CD4-positive, alpha-beta T cell treated with Interleukin-15 for 4 hours (primary cell): Measurements from ENCODE around the gene MMP11.

Experiments used
- DNase-seq: peaks from one replicate; pipeline ENCODE4 v3.0.0-alpha.2; 2020; ENCODE audit warnings: low spot score

MMP11 gene

GRCh38 chr22:23781065-23781464 lies 8.4 kb downstream of the MMP11 start:
- no peak for DNase-seq

DNA sequence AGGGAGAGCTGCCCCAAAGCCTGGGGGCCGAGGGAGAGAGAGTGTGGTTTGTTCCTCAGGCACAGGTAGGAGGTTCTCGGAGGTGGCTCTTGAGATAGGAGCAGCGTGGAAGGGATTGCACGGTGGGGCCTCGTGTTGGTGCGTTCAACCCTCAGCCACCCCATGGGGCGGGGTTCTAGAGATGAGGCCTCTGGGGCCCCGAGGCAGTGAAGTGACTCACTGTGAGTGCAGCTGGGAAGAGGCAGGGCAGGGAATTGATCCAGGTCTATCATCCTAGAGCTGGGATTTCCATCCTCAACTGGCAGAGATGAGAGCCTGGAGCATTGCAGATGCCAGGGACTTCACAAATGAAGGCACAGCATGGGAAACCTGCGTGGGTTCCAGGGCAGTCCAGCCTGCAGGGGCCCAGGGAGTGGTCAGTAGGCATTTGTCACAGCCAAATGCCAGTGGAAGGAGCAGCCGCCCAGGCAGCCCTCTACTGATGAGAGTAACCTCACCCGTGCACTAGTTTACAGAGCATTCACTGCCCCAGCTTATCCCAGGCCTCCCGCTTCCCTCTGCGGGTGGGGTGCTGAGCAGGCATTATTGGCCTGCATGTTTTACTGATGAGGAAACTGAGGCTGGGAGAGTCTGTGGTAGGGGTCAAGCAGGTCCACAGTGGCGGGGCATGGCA lies 9.0 kb downstream of the MMP11 start:
- no peak for DNase-seq

DNA sequence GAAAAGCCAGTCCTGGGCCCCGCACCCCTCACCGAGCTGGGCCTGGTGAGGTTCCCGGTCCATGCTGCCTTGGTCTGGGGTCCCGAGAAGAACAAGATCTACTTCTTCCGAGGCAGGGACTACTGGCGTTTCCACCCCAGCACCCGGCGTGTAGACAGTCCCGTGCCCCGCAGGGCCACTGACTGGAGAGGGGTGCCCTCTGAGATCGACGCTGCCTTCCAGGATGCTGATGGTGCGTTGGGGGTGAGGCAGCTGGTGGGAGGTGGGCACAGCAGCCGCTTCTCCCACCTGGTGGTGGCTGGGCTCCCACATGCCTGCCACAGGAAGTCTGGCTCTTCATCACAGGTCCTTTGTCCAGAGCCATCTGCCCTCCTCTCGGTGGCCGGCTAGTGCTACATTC lies 9.6 kb downstream of the MMP11 start:
- no peak for DNase-seq

GRCh38 chr22:23782703-23783102 lies 10.1 kb downstream of the MMP11 start:
- no peak for DNase-seq

- no peak for DNase-seq
Observed at GRCh38 chr22:23783265-23784150, 10.9 kb downstream of the MMP11 start.

DNA sequence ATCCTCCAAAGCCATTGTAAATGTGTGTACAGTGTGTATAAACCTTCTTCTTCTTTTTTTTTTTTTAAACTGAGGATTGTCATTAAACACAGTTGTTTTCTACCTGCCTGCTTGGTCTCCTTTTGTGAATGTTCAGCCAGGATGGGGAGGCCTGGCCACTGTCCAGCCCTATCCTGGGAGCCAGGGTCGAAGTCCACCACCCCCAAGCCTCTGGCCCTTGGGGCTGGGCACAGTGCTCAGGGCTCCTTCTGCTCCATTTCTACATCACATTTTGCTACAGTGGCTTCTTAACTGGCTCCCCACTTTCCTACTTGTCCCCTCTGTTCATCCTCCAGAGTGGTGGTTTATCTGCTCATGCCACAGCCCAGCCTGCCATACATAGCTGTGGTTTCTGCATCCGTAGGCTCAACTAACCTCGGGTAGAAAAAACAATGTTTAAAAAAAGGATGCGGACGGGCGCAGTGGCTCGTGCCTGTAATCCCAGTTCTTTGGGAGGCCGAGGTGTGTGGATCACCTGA lies 11.6 kb downstream of the MMP11 start:
- DNase-seq, result no peak

GRCh38 chr22:23786261-23786710 lies 13.6 kb downstream of the MMP11 start:
- no peak for DNase-seq

- DNase-seq, result peak; percentile 90
Observed at GRCh38 chr22:23786752-23787599, 14.3 kb downstream of the MMP11 start, which contains the start of gene SMARCB1. SMARCB1 (plus strand) TSS chr22:23786966; CDS start chr22:23787170, 204 bp downstream.

DNA sequence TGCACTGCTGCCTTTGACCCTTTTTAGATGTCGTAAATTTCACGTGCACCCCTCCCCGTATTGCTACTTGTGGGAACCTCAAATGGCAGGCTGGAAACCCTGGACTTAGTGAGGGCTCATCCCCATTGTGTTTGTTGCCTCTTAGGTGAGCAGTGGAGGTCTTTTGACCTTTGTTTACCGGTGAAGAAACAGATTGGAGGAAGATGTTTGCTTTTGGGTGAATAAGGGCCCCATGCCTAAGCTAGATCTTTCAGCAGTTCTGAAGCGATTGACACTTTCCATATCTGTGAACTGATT lies 14.9 kb downstream of the MMP11 start:
- no peak for DNase-seq

GRCh38 chr22:23787910-23788309 lies 15.3 kb downstream of the MMP11 start:
- no peak for DNase-seq

DNA sequence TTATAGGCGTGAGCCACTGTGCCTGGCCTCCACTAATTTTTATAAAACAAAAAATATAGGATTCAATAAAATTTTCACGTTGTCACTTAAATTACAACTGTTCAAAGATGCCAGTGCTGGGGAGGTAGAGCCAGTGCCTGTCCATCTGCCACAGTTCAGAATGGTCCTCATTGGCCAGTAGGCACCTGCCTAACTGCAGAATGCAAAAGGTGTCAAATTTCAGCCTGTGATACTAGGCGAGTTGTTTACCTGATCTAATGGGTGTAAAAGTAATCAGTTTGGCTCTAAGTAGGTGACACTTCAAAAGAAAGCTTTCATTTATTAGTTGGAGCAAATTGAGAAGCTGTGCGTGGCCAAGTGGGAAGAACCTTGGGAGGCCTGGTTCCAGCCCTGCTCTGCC lies 16.5 kb downstream of the MMP11 start:
- DNase-seq, result no peak

GRCh38 chr22:23789638-23790037 lies 17.0 kb downstream of the MMP11 start:
- no peak for DNase-seq

DNA sequence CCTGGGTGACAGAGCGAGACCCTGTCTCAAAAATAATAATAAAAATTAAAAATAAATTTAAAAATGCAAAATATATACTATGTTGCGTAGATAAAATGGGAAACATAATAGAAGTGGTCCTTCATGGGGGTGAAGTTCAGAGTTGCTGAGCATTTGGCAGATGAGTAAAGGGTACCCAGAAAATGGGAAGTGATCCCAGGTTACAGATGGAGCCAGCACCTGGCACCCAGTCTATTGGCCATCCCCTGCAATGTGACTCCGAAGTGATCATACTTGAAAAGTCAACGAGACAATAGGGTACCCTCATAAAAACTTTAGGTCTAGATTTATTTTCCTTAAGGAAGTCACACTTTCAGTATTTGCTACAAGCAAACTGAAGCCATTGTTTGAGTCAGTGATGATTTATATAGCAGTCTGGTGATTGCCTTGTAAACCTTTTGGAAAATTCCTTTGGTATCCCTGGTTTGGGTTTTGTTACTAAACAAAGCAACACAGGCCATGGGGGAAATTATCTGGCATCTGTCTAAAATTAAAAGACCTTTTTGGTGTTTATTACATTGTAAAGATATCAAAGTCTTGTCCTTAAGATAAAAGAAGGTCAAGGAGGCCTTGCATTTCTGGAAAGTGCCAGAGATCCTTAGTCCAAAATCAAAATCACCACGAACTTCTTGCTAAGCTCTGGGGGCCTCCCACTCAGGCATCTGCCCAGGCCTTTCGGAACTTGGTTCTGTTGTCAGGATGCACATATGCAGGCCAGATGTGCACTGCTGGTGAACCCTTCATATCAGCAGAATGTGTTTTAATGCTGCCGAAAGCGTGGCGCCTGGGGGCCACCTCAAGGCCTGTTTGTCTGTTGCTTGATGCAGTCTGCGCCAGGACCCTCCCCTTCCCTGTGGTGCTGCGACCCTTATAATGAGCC lies 18.4 kb downstream of the MMP11 start:
- DNase-seq, result no peak

GRCh38 chr22:23791738-23792645 lies 19.3 kb downstream of the MMP11 start:
- DNase-seq, result no peak

DNA sequence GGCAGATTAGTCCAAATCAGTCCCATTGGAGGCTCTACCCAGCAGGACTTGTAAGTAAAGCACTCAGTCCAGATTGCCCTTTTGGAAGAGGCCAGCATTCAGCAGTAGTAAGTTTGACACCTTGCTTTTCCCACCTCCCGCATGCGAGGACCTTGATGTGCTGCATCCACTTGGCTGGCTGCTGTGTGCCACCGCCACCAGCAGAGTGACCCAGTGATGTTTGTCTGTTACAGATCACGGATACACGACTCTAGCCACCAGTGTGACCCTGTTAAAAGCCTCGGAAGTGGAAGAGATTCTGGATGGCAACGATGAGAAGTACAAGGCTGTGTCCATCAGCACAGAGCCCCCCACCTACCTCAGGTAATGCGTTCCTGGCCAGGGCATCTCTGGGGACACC lies 20.7 kb downstream of the MMP11 start:
- no peak for DNase-seq

DNA sequence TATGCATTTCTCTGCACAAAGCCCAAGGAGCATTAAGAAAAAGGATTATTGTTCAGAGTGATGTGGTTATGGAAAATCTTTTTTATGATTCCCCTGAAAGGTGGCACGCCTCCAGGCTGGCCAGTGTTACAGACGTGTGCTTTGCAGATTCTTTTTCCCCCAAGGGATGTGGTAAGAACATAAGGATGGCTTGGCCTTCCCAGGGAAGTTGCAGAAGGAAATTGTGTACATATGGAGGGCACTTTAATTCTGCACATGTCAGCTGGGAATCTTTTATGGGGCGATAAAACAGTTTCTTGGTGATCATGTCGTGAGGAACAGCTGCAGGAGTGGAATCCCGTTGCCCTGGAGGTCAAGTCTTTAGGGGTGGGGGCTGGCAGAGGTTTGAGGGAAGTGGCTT lies 23.8 kb downstream of the MMP11 start:
- DNase-seq, result no peak

- no peak for DNase-seq
Observed at GRCh38 chr22:23800297-23801237, 27.9 kb downstream of the MMP11 start.

GRCh38 chr22:23801238-23801821 lies 28.7 kb downstream of the MMP11 start:
- DNase-seq, result no peak
